ENCODE results near the gene ENO1. TPM values are rescaled to one million over a fixed set of nuclear protein-coding genes. Genes with fewer than 3 reads are reported as not detected.

ENO1 gene
- total and polyA plus RNA-seq, 2 of the 8 experiments (the other 6 are each of a cell fraction or from before 2014, with no cell fraction given), result 1,763 to 2,117 TPM

DNA sequence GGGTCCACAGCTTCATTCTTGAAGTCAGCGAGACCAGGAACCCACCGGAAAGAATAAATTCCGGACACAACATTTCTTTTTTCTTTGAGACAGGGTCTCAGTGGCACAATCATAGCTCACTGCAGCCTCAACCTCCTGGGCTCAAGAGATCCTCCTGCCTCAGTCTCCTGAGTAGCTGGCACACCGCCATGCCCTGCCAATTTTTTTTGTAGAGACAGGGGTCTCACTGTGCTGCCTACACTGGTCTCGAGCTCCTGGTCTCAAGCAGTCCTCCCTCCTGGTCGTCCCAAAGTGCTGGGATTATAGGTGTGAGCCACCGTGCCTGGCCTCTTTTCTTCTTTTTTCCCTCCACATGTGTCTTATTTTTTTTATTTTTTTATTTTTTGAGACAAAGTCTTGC lies 20.6 kb upstream of the ENO1 start (continued):
- no peak for TF ChIP-seq CHD7 (IDR thresholded peaks at IDR 0.05; ENCODE audit: insufficient replicate concordance, low read length)
- no peak for TF ChIP-seq SIX5 (IDR thresholded peaks at IDR 0.05; ENCODE audit: low read depth, low read length)
- no peak for TF ChIP-seq USF2 (IDR thresholded peaks at IDR 0.05; ENCODE audit: low read length)
- TF ChIP-seq CHD1 (IDR thresholded peaks at IDR 0.05; ENCODE audit: low read depth, low read length), result no peak
- TF ChIP-seq SAP30 (IDR thresholded peaks at IDR 0.05; ENCODE audit: insufficient read depth, insufficient replicate concordance, low read length), result no peak
- no peak for TF ChIP-seq KDM4A (IDR thresholded peaks at IDR 0.05; ENCODE audit: low read depth, low read length, severe bottlenecking)
- TF ChIP-seq RNF2 (IDR thresholded peaks at IDR 0.05; ENCODE audit: borderline replicate concordance, low read depth, low read length, missing control alignments, poor library complexity, severe bottlenecking), result no peak
- TF ChIP-seq YY1 (IDR thresholded peaks at IDR 0.05; ENCODE audit: low read depth, low read length), result no peak

All from H1 (cell line).